SK-N-DZ (cell line): ENCODE results near the gene SFRP4.

ENCODE experiments used
- DNase-seq: peaks from one replicate; pipeline ENCODE4 v3.0.0-alpha.2; 2015; ENCODE audit warnings: low spot score

Gene SFRP4

GRCh38 chr7:37925620-37926019, 9.0 kb upstream of the SFRP4 start:
- no peak for DNase-seq

GRCh38 chr7:37924491-37925041, 7.9 kb upstream of the SFRP4 start:
- no peak for DNase-seq

GRCh38 chr7:37923996-37924395, 7.4 kb upstream of the SFRP4 start:
- no peak for DNase-seq

- DNase-seq = no peak
These were observed 5.3 kb upstream of the SFRP4 start for GRCh38 chr7:37921876-37922275.

- peak; percentile 26 for DNase-seq
These were observed 4.5 kb upstream of the SFRP4 start for GRCh38 chr7:37920849-37921805.

- DNase-seq = peak; percentile 4
These were observed 3.8 kb upstream of the SFRP4 start, which contains the start of gene EPDR1 for GRCh38 chr7:37920305-37920848. TSS of gene EPDR1 (plus strand) at chr7:37920640. CDS start at chr7:37920940, 300 bp downstream.

GRCh38 chr7:37918526-37918925, 1.9 kb upstream of the SFRP4 start:
- DNase-seq = no peak

- peak; percentile 3 for DNase-seq
These were observed 472 bp downstream of the SFRP4 start for GRCh38 chr7:37916017-37916672.

DNA sequence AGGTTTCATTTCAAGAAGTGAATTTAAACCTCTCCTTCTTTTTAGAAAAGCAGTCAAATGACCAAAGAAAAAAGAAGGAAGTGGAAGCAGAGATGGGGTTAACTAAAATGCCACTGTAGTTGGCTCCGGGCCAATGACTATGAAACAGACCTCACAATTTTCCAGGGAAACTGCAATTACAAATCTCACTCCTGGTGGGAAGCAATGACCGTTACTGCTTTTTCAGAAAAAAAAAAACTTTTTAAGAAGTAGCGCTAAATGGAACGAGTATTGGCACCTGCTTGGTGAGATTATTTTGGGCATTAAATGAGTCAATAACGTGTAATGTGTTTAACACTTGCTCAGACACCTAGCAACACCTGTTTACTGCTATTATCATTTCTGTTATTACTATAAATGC, 1.2 kb downstream of the SFRP4 start:
- no peak for DNase-seq

- DNase-seq = no peak
These were observed 3.9 kb downstream of the SFRP4 start for GRCh38 chr7:37912756-37913155.

DNA sequence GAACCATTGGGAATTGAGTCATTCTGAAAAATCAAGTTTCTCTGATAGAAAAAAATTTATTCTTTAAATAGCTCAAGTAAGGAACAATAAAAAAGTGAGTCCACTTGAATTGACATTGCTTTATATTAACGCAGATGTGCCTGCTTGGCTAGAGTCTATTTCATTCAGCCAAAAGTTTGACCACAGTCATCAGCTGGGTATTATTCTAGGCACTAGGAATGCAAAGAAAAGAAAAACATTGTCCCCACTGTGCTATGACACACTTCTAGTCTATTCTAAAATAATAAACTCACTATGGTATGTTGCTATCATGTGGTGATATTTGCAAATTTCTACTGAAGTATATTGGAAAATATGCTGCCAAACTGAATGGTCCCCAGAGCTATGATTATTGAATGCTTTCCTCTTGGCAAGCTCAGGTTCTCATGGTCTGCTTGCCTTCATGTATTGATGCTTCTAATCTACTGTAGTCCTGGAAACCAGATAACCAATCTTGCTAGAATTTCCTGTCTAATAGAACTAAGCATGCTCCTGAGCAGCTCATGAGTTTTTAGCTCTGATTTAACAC, 8.3 kb downstream of the SFRP4 start:
- no peak for DNase-seq

GRCh38 chr7:37901890-37902524, 14.6 kb downstream of the SFRP4 start:
- no peak for DNase-seq

- DNase-seq = peak; percentile 57
These were observed 15.3 kb downstream of the SFRP4 start for GRCh38 chr7:37901236-37901827.

DNA sequence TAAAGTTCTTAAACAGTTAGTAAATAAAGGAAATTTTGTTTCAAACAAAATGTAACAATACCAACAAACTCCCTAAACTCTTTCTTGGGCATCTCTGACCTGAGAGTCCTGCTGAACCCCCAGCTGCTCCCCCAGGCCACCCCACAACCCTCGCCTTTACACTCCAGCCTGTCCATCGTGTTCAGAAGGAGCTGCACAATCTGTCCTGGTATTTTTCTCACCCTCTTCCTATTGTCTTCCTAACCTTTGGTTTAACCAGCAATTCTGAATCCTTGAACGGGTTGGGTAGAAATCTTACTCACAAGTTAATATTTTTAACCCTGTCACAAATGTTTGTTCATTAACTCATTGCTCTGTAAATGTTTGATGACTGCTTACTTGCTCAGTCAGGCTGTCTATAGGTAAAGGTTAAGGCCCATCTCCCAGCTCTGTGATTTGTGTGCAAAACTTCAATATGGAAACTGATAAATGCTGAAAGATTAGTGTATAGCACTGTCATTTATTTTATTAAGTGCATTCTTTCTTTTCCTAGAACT, 16.8 kb downstream of the SFRP4 start:
- DNase-seq = no peak

DNA sequence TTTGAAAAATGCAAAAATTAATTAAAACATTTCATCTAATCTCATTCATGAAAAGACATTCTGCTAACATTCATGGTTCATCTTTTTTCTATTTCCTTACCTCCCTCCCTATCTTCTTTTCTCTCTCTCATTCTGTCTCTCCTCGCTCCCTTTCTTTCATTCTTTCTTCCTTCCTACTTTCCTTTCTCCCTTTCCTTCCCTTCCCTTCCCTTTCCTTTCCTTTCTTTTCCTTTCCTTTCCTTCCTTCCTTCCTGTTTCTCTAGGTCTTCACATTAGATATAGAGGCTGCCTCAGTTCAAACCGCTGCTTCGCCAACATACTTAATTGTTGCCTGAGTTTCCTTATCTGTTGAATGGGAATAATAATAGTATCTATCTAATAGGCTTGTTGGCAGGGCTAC, 21.9 kb downstream of the SFRP4 start:
- no peak for DNase-seq

DNA sequence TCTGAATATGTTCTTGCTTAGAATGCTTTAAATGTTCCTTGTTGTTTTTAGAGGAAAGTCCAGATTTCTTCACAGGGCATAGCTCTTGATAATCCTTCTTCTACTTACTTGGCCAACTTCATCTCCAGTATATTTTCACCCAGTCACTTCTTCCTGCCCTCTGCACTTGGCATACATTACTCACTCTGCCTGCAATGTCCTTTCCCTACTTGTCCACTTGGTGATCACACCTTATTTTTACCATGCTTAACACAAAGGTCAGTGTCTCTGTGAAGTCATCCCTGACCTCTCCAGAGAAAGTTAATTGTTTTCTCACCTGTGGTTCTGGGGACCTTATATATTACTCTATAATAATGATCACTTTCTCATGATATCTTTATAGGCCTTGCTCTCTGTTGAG, 23.3 kb downstream of the SFRP4 start:
- DNase-seq = no peak

GRCh38 chr7:37882086-37882485, 34.5 kb downstream of the SFRP4 start:
- DNase-seq = no peak
